GM12865 (cell line): ENCODE results near the gene PDE8B.
A peak's percentile ranks its signal among the peaks of the same experiment; 100 is the strongest.

ENCODE experiments used
- DNase-seq: peaks from one replicate; pipeline ENCODE4 v3.0.0; 2010; ENCODE audit warnings: low read depth
- H3K4me3 ChIP-seq: 2 replicates; pipeline ENCODE4 v1.5.1; 2011; ENCODE audit warnings: mild to moderate bottlenecking, low read depth, low read length, control low read depth
- CTCF ChIP-seq: IDR thresholded peaks from 2 replicates; pipeline ENCODE4 v1.5.1; 2011; ENCODE audit warnings: low read length, control low read depth, low read depth, inconsistent platforms; ENCODE audit not compliant: insufficient read depth; ENCODE audit errors: missing control alignments

The PDE8B gene

GRCh38 chr5:77210091-77210963 lies at the start of gene PDE8B:
Gene PDE8B, plus strand, starts transcription at chr5:77210680. Its CDS starts 246 bp downstream, at chr5:77210926.
- no peak for TF ChIP-seq CTCF
- no peak for DNase-seq
- peak within 1 kb of the TSS; percentile 32 for H3K4me3 ChIP-seq

- DNase-seq, result no peak
- TF ChIP-seq CTCF, result no peak
Observed at GRCh38 chr5:77163453-77163852, 47.0 kb upstream of the PDE8B start.

GRCh38 chr5:77167063-77167462 lies 43.4 kb upstream of the PDE8B start:
- no peak overlapping the region for H3K4me3 ChIP-seq
- TF ChIP-seq CTCF, result no peak
- DNase-seq, result no peak

More at GRCh38 chr5:77163453-77163852, 47.0 kb upstream of the PDE8B start:
- H3K4me3 ChIP-seq, result no peak overlapping the region

GRCh38 chr5:77167695-77168121 lies 42.8 kb upstream of the PDE8B start:
- no peak overlapping the region for H3K4me3 ChIP-seq
- DNase-seq, result no peak
- TF ChIP-seq CTCF, result no peak

- TF ChIP-seq CTCF, result no peak
- no peak overlapping the region for H3K4me3 ChIP-seq
- no peak for DNase-seq
Observed at GRCh38 chr5:77168161-77168878, 42.2 kb upstream of the PDE8B start.

- no peak overlapping the region for H3K4me3 ChIP-seq
- DNase-seq, result no peak
- no peak for TF ChIP-seq CTCF
Observed at GRCh38 chr5:77168879-77169244, 41.6 kb upstream of the PDE8B start.
